Stimulated activated naive CD8-positive, alpha-beta T cell treated with anti-CD3 and anti-CD28 coated beads, Interleukin-15, Interleukin-2, amounts not matched to agents 100 U/mL and 50 U/mL, for 24 hours (primary cell): Measurements from ENCODE around the gene ROCK2.
A peak's percentile ranks its signal among the peaks of the same experiment; 100 is the strongest.

Experiments used
- ATAC-seq: fragments of 150-1000 bp; cut with Tn5 transposase; one replicate; pipeline ENCODE4 v1.10.0; 2021
- DNase-seq: peaks from one replicate; pipeline ENCODE4 v3.0.0; 2021

ROCK2 gene

GRCh38 chr2:11309706-11310105 lies 34.7 kb downstream of the ROCK2 start:
- DNase-seq, result no peak
- ATAC-seq, result no peak

GRCh38 chr2:11307764-11308415 lies 36.5 kb downstream of the ROCK2 start:
- DNase-seq (no peak), ATAC-seq (no peak)

- ATAC-seq (no peak), DNase-seq (no peak)
Measured at GRCh38 chr2:11305958-11306357, 38.5 kb downstream of the ROCK2 start.

GRCh38 chr2:11305338-11305737 lies 39.1 kb downstream of the ROCK2 start:
- DNase-seq (no peak), ATAC-seq (no peak)

GRCh38 chr2:11304476-11304875 lies 40.0 kb downstream of the ROCK2 start:
- ATAC-seq (no peak), DNase-seq (no peak)

GRCh38 chr2:11303290-11304013 lies 41.0 kb downstream of the ROCK2 start:
- DNase-seq (no peak), ATAC-seq (no peak)

- DNase-seq, result no peak
- no peak for ATAC-seq
Measured at GRCh38 chr2:11299439-11299838, 45.0 kb downstream of the ROCK2 start.

GRCh38 chr2:11298592-11298991 lies 45.8 kb downstream of the ROCK2 start:
- no peak for ATAC-seq
- DNase-seq, result no peak

- ATAC-seq, result no peak
Measured at GRCh38 chr2:11296401-11296800, 48.0 kb downstream of the ROCK2 start.

GRCh38 chr2:11292464-11293255 lies 51.8 kb downstream of the ROCK2 start:
- ATAC-seq, result no peak
- DNase-seq, result no peak

More at GRCh38 chr2:11296401-11296800, 48.0 kb downstream of the ROCK2 start:
- no peak for DNase-seq

GRCh38 chr2:11290713-11291112 lies 53.7 kb downstream of the ROCK2 start:
- ATAC-seq (no peak), DNase-seq (no peak)

- ATAC-seq (no peak), DNase-seq (no peak)
Measured at GRCh38 chr2:11290211-11290610, 54.2 kb downstream of the ROCK2 start.

GRCh38 chr2:11288431-11288830 lies 56.0 kb downstream of the ROCK2 start:
- no peak for DNase-seq

GRCh38 chr2:11286749-11287148 lies 57.7 kb downstream of the ROCK2 start:
- DNase-seq (no peak), ATAC-seq (no peak)

More at GRCh38 chr2:11288431-11288830, 56.0 kb downstream of the ROCK2 start:
- no peak for ATAC-seq

- DNase-seq, result no peak
- ATAC-seq, result no peak
Measured at GRCh38 chr2:11286323-11286722, 58.1 kb downstream of the ROCK2 start.

- no peak for ATAC-seq
- DNase-seq, result no peak
Measured at GRCh38 chr2:11285499-11285898, 58.9 kb downstream of the ROCK2 start.

GRCh38 chr2:11281186-11281585 lies 63.2 kb downstream of the ROCK2 start:
- ATAC-seq (no peak), DNase-seq (no peak)

- DNase-seq (no peak), ATAC-seq (no peak)
Measured at GRCh38 chr2:11280713-11281112, 63.7 kb downstream of the ROCK2 start.

GRCh38 chr2:11279398-11279797 lies 65.0 kb downstream of the ROCK2 start:
- DNase-seq (no peak), ATAC-seq (no peak)

- no peak for DNase-seq
- no peak for ATAC-seq
Measured at GRCh38 chr2:11278219-11278618, 66.2 kb downstream of the ROCK2 start.

- no peak for ATAC-seq
- no peak for DNase-seq
Measured at GRCh38 chr2:11275910-11276309, 68.5 kb downstream of the ROCK2 start.

- ATAC-seq, result peak; percentile 99
- no peak for DNase-seq
Measured at GRCh38 chr2:11270891-11271290, 73.5 kb downstream of the ROCK2 start.

GRCh38 chr2:11267931-11268330 lies 76.5 kb downstream of the ROCK2 start:
- ATAC-seq (no peak), DNase-seq (no peak)
